K562 (cell line): ENCODE results near the gene CACNA1C. TPM values are rescaled to one million over a fixed set of nuclear protein-coding genes. Genes with fewer than 3 reads are reported as not detected.

Experiments used
- ATAC-seq: fragments of 200-7000 bp; cut with Tn5 transposase; 3 replicates; pipeline ENCODE4 v1.9.1; 2020; ENCODE audit warnings: moderate library complexity
- BruUV-seq: library from RNA; stranded (reverse); fragments of 400-500 nt; replicated peaks from 2 replicates; lab custom pipeline; 2021; lab: Mats Ljungman, UMichigan
- CTCF ChIA-PET: fragments of 300-600 bp; formaldehyde crosslinking; extraction: SDS; loops from one replicate; lab custom pipeline; 2021; ENCODE audit warnings: low intra/inter-chr PET ratio; lab: Yijun Ruan, JAX
- POLR2A ChIA-PET: fragments of 300-600, 350-650 bp; sonication (Branson Sonifier 250); formaldehyde crosslinking; extraction: SDS; loops from one replicate; lab custom pipeline; 2021; ENCODE audit warnings: antibody characterized with exemption, inconsistent platforms; lab: Yijun Ruan, JAX
- DNase-seq, 4 experiments: peaks; one replicate each; pipeline versions ENCODE4 v3.0.0 to v3.0.0-alpha.2; 2011 to 2018; ENCODE audit warnings: low spot score in 3 of 4, mixed read lengths in 3 of 4; ENCODE audit errors: extremely low read depth in 1 of 4
- FAIRE-seq: peaks from 2 replicates; lab custom pipeline; 2011; peaks lifted over from hg19 to GRCh38; lab: Jason Lieb, UNC
- H2AFZ ChIP-seq: 2 replicates; pipeline ENCODE4 v1.6.0; 2011; ENCODE audit warnings: low read depth, low read length, control low read depth, inconsistent platforms
- H3K27ac ChIP-seq: fragments of 200-600 bp; 3 replicates; pipeline ENCODE4 v1.8.0; 2011; ENCODE audit warnings: low read depth, mild to moderate bottlenecking, control low read depth, inconsistent platforms, low read length, moderate library complexity, mixed read lengths; ENCODE audit errors: extremely low read depth
- H3K27me3 ChIP-seq, 2 experiments: fragments of 300-600 bp in 1 of 2; 2 replicates in 1 of 2; 3 replicates in 1 of 2; pipeline versions ENCODE4 v1.6.0 to v1.8.0; 2011; ENCODE audit warnings: inconsistent platforms in 2 of 2, low read length in 2 of 2, mild to moderate bottlenecking in 1 of 2, mixed read lengths in 1 of 2, moderate library complexity in 1 of 2; ENCODE audit not compliant: control insufficient read depth in 2 of 2, insufficient read depth in 2 of 2
- H3K36me3 ChIP-seq: fragments of 300-600 bp; 3 replicates; pipeline ENCODE4 v1.8.0; 2011; ENCODE audit warnings: mild to moderate bottlenecking, low read length, inconsistent platforms; ENCODE audit not compliant: control insufficient read depth, insufficient read depth
- H3K4me1 ChIP-seq, 2 experiments: fragments of 200-600 bp in 1 of 2; replicated peaks in 1 of 2; 2 replicates in 1 of 2; 3 replicates in 1 of 2; pipeline versions ENCODE4 v1.5.1 to v1.8.0; 2011; ENCODE audit warnings: inconsistent platforms in 2 of 2, low read length in 2 of 2, mild to moderate bottlenecking in 1 of 2, mixed read lengths in 1 of 2, moderate library complexity in 1 of 2; ENCODE audit not compliant: control insufficient read depth in 2 of 2, insufficient read depth in 2 of 2
- H3K4me2 ChIP-seq: 2 replicates; pipeline ENCODE4 v1.6.1; 2011; ENCODE audit warnings: low read length, control low read depth, inconsistent platforms, mixed read lengths; ENCODE audit not compliant: insufficient read depth
- H3K4me3 ChIP-seq: fragments of 200-600 bp; sonication (generic), shearing (Covaris generic); 2 replicates; pipeline ENCODE4 v1.5.1; 2016; ENCODE audit warnings: control low read depth, inconsistent platforms
- H3K79me2 ChIP-seq: fragments of 200-600 bp; 3 replicates; pipeline ENCODE4 v1.8.0; 2011; ENCODE audit warnings: low read length, inconsistent platforms; ENCODE audit not compliant: control insufficient read depth, insufficient read depth
- H3K9ac ChIP-seq, 2 experiments: 2 replicates each; pipeline versions ENCODE4 v1.6.0 to v1.6.1; 2011; ENCODE audit warnings: low read depth in 2 of 2, low read length in 2 of 2, control low read depth in 1 of 2, inconsistent platforms in 1 of 2, mild to moderate bottlenecking in 1 of 2, mixed read lengths in 1 of 2; ENCODE audit not compliant: insufficient read depth in 1 of 2
- H3K9me1 ChIP-seq: one replicate; pipeline ENCODE4 v1.6.0; 2011; ENCODE audit warnings: inconsistent platforms, mild to moderate bottlenecking, low read length, moderate library complexity; ENCODE audit not compliant: control insufficient read depth, insufficient read depth
- H3K9me3 ChIP-seq: replicated peaks from 2 replicates; pipeline ENCODE4 v1.5.1; 2011; ENCODE audit warnings: low read depth, low read length, inconsistent platforms; ENCODE audit not compliant: control insufficient read depth, insufficient read depth
- H4K20me1 ChIP-seq: replicated peaks from 2 replicates; pipeline ENCODE4 v1.6.1; 2011; ENCODE audit warnings: low read length, inconsistent platforms, mixed read lengths; ENCODE audit not compliant: control insufficient read depth, insufficient read depth
- BHLHE40 ChIP-seq: IDR thresholded peaks from 2 replicates; pipeline ENCODE4 v1.6.1; 2011; ENCODE audit warnings: low read length, improper control_type of control experiment
- CLOCK ChIP-seq: fragments of 250-450 bp; sonication (Bioruptor Pico); IDR thresholded peaks from 2 replicates; pipeline ENCODE4 v1.4.0; 2020; ENCODE audit warnings: mild to moderate bottlenecking, moderate library complexity, borderline replicate concordance
- HMBOX1 ChIP-seq: sonication (generic); IDR thresholded peaks from 2 replicates; pipeline ENCODE4 v1.6.1; 2016
- HMGN3 ChIP-seq: IDR thresholded peaks from 2 replicates; pipeline ENCODE4 v1.6.1; 2011; ENCODE audit warnings: borderline replicate concordance, low read depth, mild to moderate bottlenecking, mixed read lengths, low read length; ENCODE audit not compliant: insufficient read length; ENCODE audit errors: extremely low read depth
- JUNB ChIP-seq: fragments of 450-650 bp; formaldehyde crosslinking; conservative IDR thresholded peaks from 2 replicates; pipeline ENCODE4 v1.4.0; 2020; ENCODE audit warnings: mild to moderate bottlenecking
- MCM7 ChIP-seq, 2 experiments: fragments of 450-650 bp; IDR thresholded peaks; 2 replicates each; pipeline ENCODE4 v1.6.1; 2016 to 2018
- MEIS2 ChIP-seq: fragments of 450-650 bp; IDR thresholded peaks from 2 replicates; pipeline ENCODE4 v1.6.1; 2014; ENCODE audit warnings: mild to moderate bottlenecking; ENCODE audit not compliant: partially characterized antibody
- MXD1 ChIP-seq: fragments of 250-450 bp; sonication (Bioruptor Pico); IDR thresholded peaks from 2 replicates; pipeline ENCODE4 v1.8.0; 2021; ENCODE audit warnings: borderline replicate concordance, mild to moderate bottlenecking, moderate library complexity; ENCODE audit not compliant: poor library complexity, severe bottlenecking
- NFATC3 ChIP-seq: fragments of 450-650 bp; IDR thresholded peaks from 2 replicates; pipeline ENCODE4 v1.6.1; 2017; ENCODE audit warnings: mild to moderate bottlenecking
- PREB ChIP-seq: sonication (generic); formaldehyde crosslinking; IDR thresholded peaks from 2 replicates; pipeline ENCODE4 v1.8.1; 2023; ENCODE audit warnings: mild to moderate bottlenecking, missing genetic modification reagents
- RUNX1 ChIP-seq: sonication (generic); IDR thresholded peaks from 2 replicates; pipeline ENCODE4 v1.6.1; 2016; ENCODE audit warnings: antibody characterized with exemption, low read depth
- ZNF398 ChIP-seq: fragments of 250-450 bp; sonication (Bioruptor Pico); IDR thresholded peaks from 2 replicates; pipeline ENCODE4 v1.8.0; 2021; ENCODE audit warnings: moderate library complexity, mild to moderate bottlenecking, inconsistent platforms
- WGBS: fragments of 100-300 bp; shearing (Covaris generic); methylation state at CpG from one replicate; pipeline ENCODE4 v1.1.6; 2016; ENCODE audit warnings: low coverage, mixed read lengths; ENCODE audit not compliant: insufficient coverage; ENCODE audit errors: missing lambda C conversion rate; 5-methylcytosine and 5-hydroxymethylcytosine counted together
- in situ Hi-C: fragments of 300-500 bp; cut with MboI; formaldehyde crosslinking; loops from 4 replicates; pipeline ENCODE4 v1.15.0; 2018; ENCODE audit warnings: inconsistent platforms, mixed read lengths
- intact Hi-C: fragments of 100-400 bp; cut with micrococcal nuclease; formaldehyde crosslinking; loops from 2 replicates; pipeline ENCODE4 v1.14.2; 2022
- polyA plus RNA-seq, 8 experiments: library from polyadenylated mRNA; depleted of rRNA in 4 of 8; stranded (reverse) in 5 of 8; unstranded in 3 of 8; fragments of >200 nt; fragmentation: Nextera tagmentation in 2 of 8; fragmentation: Illumina TruSeq in 1 of 8; extraction: Ambion mirVana in 2 of 8; extraction: Trizol in 1 of 8; gene quantifications; 2 replicates each; pipeline versions ENCODE4 v1.2.1 to v1.2.3, GENCODE V29; 2011 to 2014; ENCODE audit warnings: inconsistent platforms in 1 of 8, missing spikeins in 1 of 8
- total RNA-seq, 7 experiments: library from RNA; depleted of rRNA in 6 of 7; stranded (reverse); fragments of >200 nt in 6 of 7; fragmentation: Illumina TruSeq in 2 of 7; extraction: Trizol in 2 of 7; gene quantifications; 2 replicates each; pipeline versions ENCODE4 v1.2.1 to v1.2.3, GENCODE V29; 2011 to 2021; ENCODE audit warnings: low replicate concordance in 1 of 7

The CACNA1C gene
- total and polyA plus RNA-seq, 9 of the 15 experiments (the other 6 are each of a cell fraction or from before 2014, with no cell fraction given), result not detected

- TF ChIP-seq HMGN3, result no peak
Measured at GRCh38 chr12:2373307-2373706, 320.5 kb downstream of the CACNA1C start (continued).

- in situ Hi-C loops (no loop called here), intact Hi-C loops (no loop called here)
- ChIA-PET POLR2A (no interaction called here), CTCF (no interaction called here)
- BruUV-seq, result no TSS peak
- DNase-seq (no peak), ATAC-seq (no peak), FAIRE-seq (no peak)
- H4K20me1 ChIP-seq, result no peaks in the 10 kb centered on the region
- no peaks in the 10 kb centered on the region for H3K4me1 ChIP-seq
- H3K79me2 ChIP-seq, result no peaks in the 10 kb centered on the region
- no peak overlapping the region for H3K27ac ChIP-seq
- no peak overlapping the region for H2AFZ ChIP-seq
- H3K4me3 ChIP-seq, result no peak overlapping the region
- H3K9me3 ChIP-seq, result no peaks in the 10 kb centered on the region
- 3% methylated on average over 8 of the region's 10 CpGs for WGBS
- H3K4me2 ChIP-seq, result no peak overlapping the region
- H3K27me3 ChIP-seq, result peaks cover 5 to 28% of the 10 kb centered on the region in 2 experiments; a peak in 3 of 5 replicates
- H3K36me3 ChIP-seq, result no peaks in the 10 kb centered on the region
- H3K9me1 ChIP-seq, result no peaks in the 10 kb centered on the region
- no peak overlapping the region for H3K9ac ChIP-seq
- no peak for TF ChIP-seq NFATC3
- TF ChIP-seq MCM7 (IDR thresholded peaks at IDR 0.05), result no peak
- no peak for TF ChIP-seq JUNB
- TF ChIP-seq BHLHE40, result no peak
- no peak for TF ChIP-seq MXD1 (CRISPR knock-in tag)
- TF ChIP-seq HMBOX1, result no peak
- no peak for TF ChIP-seq MEIS2
- TF ChIP-seq PREB (CRISPR knock-in tag), result no peak
- no peak for TF ChIP-seq ZNF398 (CRISPR knock-in tag)
- TF ChIP-seq CLOCK (CRISPR knock-in tag), result no peak
- TF ChIP-seq RUNX1, result no peak
Measured at GRCh38 chr12:2374092-2374906, 321.5 kb downstream of the CACNA1C start.
